Parathyroid adenoma (tissue), 2 donors: ENCODE measurements around the gene SLC4A8.

ENCODE experiments used
- H2AFZ ChIP-seq: fragments of 300-600 bp; sonication (generic); one replicate; pipeline ENCODE4 v1.7.0; 2017; ENCODE audit warnings: antibody characterized with exemption, mild to moderate bottlenecking
- H3K27ac ChIP-seq: fragments of 300-600 bp; sonication (generic); one replicate; pipeline ENCODE4 v1.7.0; 2017
- H3K27me3 ChIP-seq: fragments of 300-600 bp; sonication (generic); one replicate; pipeline ENCODE4 v1.7.0; 2017; ENCODE audit warnings: low read length; ENCODE audit not compliant: control insufficient read depth, insufficient read depth
- H3K36me3 ChIP-seq: fragments of 300-600 bp; sonication (generic); one replicate; pipeline ENCODE4 v1.7.0; 2017; ENCODE audit warnings: low read length; ENCODE audit not compliant: control insufficient read depth, insufficient read depth
- H3K4me1 ChIP-seq: fragments of 300-600 bp; sonication (generic); one replicate; pipeline ENCODE4 v1.7.0; 2017; ENCODE audit warnings: control low read depth
- H3K4me2 ChIP-seq: fragments of 300-600 bp; sonication (generic); one replicate; pipeline ENCODE4 v1.7.0; 2017; ENCODE audit warnings: low read length
- H3K4me3 ChIP-seq: fragments of 300-600 bp; sonication (generic); one replicate; pipeline ENCODE4 v1.7.0; 2017; ENCODE audit warnings: low read depth, low read length
- H3K79me2 ChIP-seq: fragments of 300-600 bp; sonication (generic); one replicate; pipeline ENCODE4 v1.7.0; 2017; ENCODE audit warnings: control low read depth
- H3K9ac ChIP-seq: fragments of 300-600 bp; sonication (generic); one replicate; pipeline ENCODE4 v1.7.0; 2017; ENCODE audit warnings: mild to moderate bottlenecking
- H3K9me3 ChIP-seq: fragments of 300-600 bp; sonication (generic); one replicate; pipeline ENCODE4 v1.7.0; 2017; ENCODE audit warnings: low read length; ENCODE audit not compliant: control insufficient read depth
- TF ChIP-seq, protein P1 (sequence below): fragments of 300-600 bp; sonication (generic); IDR thresholded peaks from one replicate; pipeline ENCODE4 v1.7.0; 2017; ENCODE audit warnings: antibody characterized with exemption, mild to moderate bottlenecking
- donor health status: primary hyperparathyroidism.

SLC4A8 gene

DNA sequence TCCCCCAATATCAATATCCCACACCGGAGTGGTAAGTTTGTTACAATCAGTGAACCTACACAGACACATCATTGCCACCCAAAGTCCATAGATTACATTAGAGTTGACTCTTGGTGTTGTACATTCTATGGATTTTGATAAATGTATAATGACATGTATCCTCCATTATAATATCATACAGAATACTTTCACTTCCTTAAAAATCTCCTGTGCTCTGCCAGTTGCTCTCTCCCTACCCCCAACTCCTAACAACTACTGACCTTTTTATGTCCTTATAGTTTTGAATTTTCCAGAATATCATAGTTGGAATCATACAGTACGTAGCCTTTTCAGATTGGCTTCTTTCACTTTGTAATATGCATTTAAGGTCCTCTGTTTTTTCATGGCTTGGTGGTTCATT is 48.4 kb downstream of the SLC4A8 start:
- TF ChIP-seq, protein P1, sequence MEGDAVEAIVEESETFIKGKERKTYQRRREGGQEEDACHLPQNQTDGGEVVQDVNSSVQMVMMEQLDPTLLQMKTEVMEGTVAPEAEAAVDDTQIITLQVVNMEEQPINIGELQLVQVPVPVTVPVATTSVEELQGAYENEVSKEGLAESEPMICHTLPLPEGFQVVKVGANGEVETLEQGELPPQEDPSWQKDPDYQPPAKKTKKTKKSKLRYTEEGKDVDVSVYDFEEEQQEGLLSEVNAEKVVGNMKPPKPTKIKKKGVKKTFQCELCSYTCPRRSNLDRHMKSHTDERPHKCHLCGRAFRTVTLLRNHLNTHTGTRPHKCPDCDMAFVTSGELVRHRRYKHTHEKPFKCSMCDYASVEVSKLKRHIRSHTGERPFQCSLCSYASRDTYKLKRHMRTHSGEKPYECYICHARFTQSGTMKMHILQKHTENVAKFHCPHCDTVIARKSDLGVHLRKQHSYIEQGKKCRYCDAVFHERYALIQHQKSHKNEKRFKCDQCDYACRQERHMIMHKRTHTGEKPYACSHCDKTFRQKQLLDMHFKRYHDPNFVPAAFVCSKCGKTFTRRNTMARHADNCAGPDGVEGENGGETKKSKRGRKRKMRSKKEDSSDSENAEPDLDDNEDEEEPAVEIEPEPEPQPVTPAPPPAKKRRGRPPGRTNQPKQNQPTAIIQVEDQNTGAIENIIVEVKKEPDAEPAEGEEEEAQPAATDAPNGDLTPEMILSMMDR = no peak
- Histone ChIP-seq H3K9ac (no peak overlapping the region), H3K27me3 (no peaks in the 10 kb centered on the region), H3K4me3 (no peak overlapping the region), H3K4me1 (no peaks in the 10 kb centered on the region), H3K9me3 (no peaks in the 10 kb centered on the region), H3K27ac (no peak overlapping the region), H3K4me2 (no peak overlapping the region), H3K79me2 (no peaks in the 10 kb centered on the region), H2AFZ (no peak overlapping the region), H3K36me3 (no peaks in the 10 kb centered on the region)

DNA sequence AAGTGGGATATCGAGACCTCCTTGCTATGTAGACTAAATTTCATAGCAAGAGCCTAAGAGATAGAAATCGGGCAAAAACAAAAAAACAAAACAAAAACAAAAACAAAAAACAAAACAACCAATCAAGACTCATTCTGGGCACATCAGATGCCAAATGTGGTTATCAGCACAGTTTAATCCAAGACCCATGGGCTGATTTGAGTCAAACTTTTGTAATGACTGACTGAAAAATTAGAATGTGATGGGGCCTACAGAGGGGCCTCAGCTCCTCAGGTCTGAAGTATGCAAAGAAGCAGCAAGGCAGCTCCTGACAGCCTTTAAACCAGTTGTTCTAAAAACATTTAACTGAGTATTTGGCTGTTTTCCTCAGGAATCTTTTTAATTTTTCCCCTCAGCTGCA is 49.3 kb downstream of the SLC4A8 start:
- Histone ChIP-seq H3K36me3 (no peaks in the 10 kb centered on the region), H3K4me3 (no peak overlapping the region), H3K27me3 (no peaks in the 10 kb centered on the region), H3K9ac (no peak overlapping the region), H2AFZ (no peak overlapping the region), H3K4me2 (no peak overlapping the region), H3K79me2 (no peaks in the 10 kb centered on the region), H3K9me3 (no peaks in the 10 kb centered on the region), H3K4me1 (no peaks in the 10 kb centered on the region), H3K27ac (no peak overlapping the region)
- TF ChIP-seq, protein P1 = no peak

DNA sequence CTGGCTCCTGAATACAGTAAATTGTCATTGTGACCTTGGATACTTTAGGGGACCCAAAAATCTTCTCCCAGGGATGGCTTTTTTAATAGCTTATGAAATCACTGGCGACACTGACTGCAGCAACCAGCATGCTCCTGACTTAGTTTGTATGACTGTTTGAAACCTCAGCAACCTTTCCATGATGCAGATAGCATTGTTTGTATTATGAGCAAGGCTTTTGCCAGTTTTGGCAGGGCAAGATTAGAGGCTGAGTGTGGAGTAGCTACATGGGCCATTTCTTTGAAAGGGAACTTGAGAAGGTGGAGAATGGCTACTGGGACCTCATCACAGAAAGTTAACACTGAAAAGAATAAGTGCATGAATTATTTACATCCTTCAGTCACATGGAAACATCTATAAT is 50.9 kb downstream of the SLC4A8 start:
- Histone ChIP-seq H3K27me3 (no peaks in the 10 kb centered on the region), H3K4me1 (no peaks in the 10 kb centered on the region), H3K27ac (no peak overlapping the region), H3K9me3 (no peaks in the 10 kb centered on the region), H3K4me2 (no peak overlapping the region), H2AFZ (no peak overlapping the region), H3K4me3 (no peak overlapping the region), H3K36me3 (no peaks in the 10 kb centered on the region), H3K79me2 (no peaks in the 10 kb centered on the region), H3K9ac (no peak overlapping the region)
- TF ChIP-seq, protein P1 = no peak

DNA sequence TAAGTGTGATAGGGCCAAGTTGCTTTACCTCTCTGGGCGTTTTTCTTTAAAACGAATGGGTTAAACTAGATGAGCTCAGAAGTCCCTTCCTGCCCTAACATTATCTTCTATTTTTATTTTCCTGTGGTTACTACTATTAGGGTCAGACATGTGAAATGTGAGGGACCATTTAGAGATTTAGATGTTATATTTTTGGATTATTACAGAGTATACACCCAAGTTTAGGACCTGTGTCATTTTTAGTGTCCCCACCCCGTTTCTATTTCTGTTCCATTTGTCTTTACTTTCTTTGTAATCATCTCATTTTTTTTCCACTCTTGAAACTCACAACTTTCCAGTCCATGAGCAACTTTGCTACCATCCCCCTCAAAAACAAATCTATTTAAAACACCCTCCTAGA is 56.3 kb downstream of the SLC4A8 start:
- no peak overlapping the region for H3K9ac ChIP-seq
- TF ChIP-seq, protein P1 = no peak
- no peaks in the 10 kb centered on the region for H3K79me2 ChIP-seq
- no peak overlapping the region for H3K4me3 ChIP-seq
- no peaks in the 10 kb centered on the region for H3K4me1 ChIP-seq
- no peak overlapping the region for H2AFZ ChIP-seq
- H3K9me3 ChIP-seq = no peaks in the 10 kb centered on the region
- no peaks in the 10 kb centered on the region for H3K27me3 ChIP-seq
- no peak overlapping the region for H3K27ac ChIP-seq
- no peaks in the 10 kb centered on the region for H3K36me3 ChIP-seq
- H3K4me2 ChIP-seq = no peak overlapping the region

DNA sequence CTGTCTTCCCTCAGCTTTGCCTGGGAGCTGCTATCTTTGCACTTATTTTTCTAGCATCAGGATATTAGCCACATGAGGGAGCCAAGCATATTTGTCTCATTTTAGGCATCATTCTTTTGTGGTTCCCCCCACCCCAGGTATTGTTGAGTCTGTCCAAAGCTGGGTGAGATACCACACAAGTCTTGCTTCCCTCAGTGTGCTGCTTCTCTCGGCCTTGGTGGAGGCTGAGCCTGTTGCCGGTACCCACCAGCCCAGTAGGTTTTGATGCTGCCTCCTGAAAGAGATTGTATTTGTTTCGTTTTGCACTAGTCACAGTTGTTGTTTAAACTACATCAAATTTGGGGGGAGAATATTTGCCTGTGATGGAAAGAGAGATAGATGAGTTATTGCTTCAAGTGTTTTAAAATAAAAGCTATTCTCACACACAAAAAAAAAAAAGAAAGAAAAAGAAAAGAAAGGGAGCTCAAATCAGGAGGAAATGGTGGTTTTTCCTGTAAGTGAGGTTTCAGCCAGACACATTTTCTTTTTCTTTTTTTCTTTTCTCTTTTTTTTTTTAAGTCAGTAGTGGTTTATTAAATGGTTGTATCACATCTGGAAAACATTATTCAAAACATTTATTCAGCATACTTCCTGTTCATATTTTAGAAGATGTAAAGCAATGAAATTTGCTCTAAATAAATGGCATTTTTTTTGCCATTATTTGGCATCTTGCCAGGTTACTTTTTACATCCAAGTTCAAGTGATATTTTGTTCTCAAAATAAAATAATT is 58.5 kb downstream of the SLC4A8 start:
- H3K27ac ChIP-seq = no peak overlapping the region
- H3K9me3 ChIP-seq = no peaks in the 10 kb centered on the region
- no peaks in the 10 kb centered on the region for H3K79me2 ChIP-seq
- H3K4me1 ChIP-seq = no peaks in the 10 kb centered on the region
- no peaks in the 10 kb centered on the region for H3K36me3 ChIP-seq
- H3K27me3 ChIP-seq = no peaks in the 10 kb centered on the region
- H3K4me3 ChIP-seq = no peak overlapping the region
- H3K4me2 ChIP-seq = no peak overlapping the region
- TF ChIP-seq, protein P1 = no peak
- H3K9ac ChIP-seq = no peak overlapping the region
- no peak overlapping the region for H2AFZ ChIP-seq
